Small intestine (tissue), 7 donors: Measurements from ENCODE around the gene CILP2. TPM values are rescaled to one million over a fixed set of nuclear protein-coding genes. Genes with fewer than 3 reads are reported as not detected.

ENCODE experiments used
- DNase-seq, 2 donors: peaks; one replicate each; pipeline versions ENCODE4 v3.0.0 to v3.0.0-alpha.2; 2013
- FAIRE-seq: peaks from 2 replicates; lab custom pipeline; 2012; peaks lifted over from hg19 to GRCh38; lab: Jason Lieb, UNC
- H3K27ac ChIP-seq, 3 donors: one replicate each; pipeline ENCODE4 v1.5.1; 2013; ENCODE audit warnings: low read length in 2 of 3, mild to moderate bottlenecking in 2 of 3, control low read depth in 1 of 3, inconsistent platforms in 1 of 3, low read depth in 1 of 3, moderate library complexity in 1 of 3
- H3K27me3 ChIP-seq, 3 donors: one replicate each; pipeline ENCODE4 v1.6.1; 2013; ENCODE audit warnings: low read length in 3 of 3, inconsistent platforms in 1 of 3; ENCODE audit not compliant: control insufficient read depth in 3 of 3, insufficient read depth in 3 of 3
- H3K36me3 ChIP-seq, 3 donors: one replicate each; pipeline ENCODE4 v1.6.1; 2013; ENCODE audit warnings: low read length in 3 of 3, inconsistent platforms in 1 of 3, low read depth in 1 of 3, mild to moderate bottlenecking in 1 of 3, moderate library complexity in 1 of 3; ENCODE audit not compliant: control insufficient read depth in 3 of 3, insufficient read depth in 2 of 3
- H3K4me1 ChIP-seq, 3 donors: one replicate each; pipeline ENCODE4 v1.6.1; 2013; ENCODE audit warnings: low read length in 2 of 3, inconsistent platforms in 1 of 3, low read depth in 1 of 3, mild to moderate bottlenecking in 1 of 3, moderate library complexity in 1 of 3; ENCODE audit not compliant: control insufficient read depth in 3 of 3, insufficient read depth in 2 of 3
- H3K4me3 ChIP-seq, 3 donors: one replicate each; pipeline ENCODE4 v1.5.1; 2013; ENCODE audit warnings: low read length in 3 of 3, control low read depth in 1 of 3, inconsistent platforms in 1 of 3, low read depth in 1 of 3, mild to moderate bottlenecking in 1 of 3, moderate library complexity in 1 of 3
- H3K9me3 ChIP-seq, 2 donors: one replicate each; pipeline ENCODE4 v1.6.1; 2013; ENCODE audit warnings: low read depth in 1 of 2, low read length in 1 of 2; ENCODE audit not compliant: control insufficient read depth in 2 of 2, insufficient read depth in 1 of 2
- WGBS, 3 donors: extraction: QIAGEN DNeasy Blood & Tissue Kit; methylation state at CpG; one replicate each; pipeline ENCODE4 v1.1.7; 2013; 5-methylcytosine and 5-hydroxymethylcytosine counted together
- polyA plus RNA-seq, 4 donors: library from polyadenylated mRNA; stranded (reverse) in 3 of 4; unstranded in 1 of 4; fragments of 200-250 nt in 3 of 4; fragments of 120-200 nt in 1 of 4; gene quantifications; one replicate each; pipeline versions ENCODE4 v1.2.1 to v1.2.3, GENCODE V29; 2013
- donor health status: healthy with polysubstance abuse.
- donor health status: control.
- donor health status: control.
- donor health status: Bipolar disorder and iron deficiency.
- donor health status: healthy.

CILP2 gene
- polyA plus RNA-seq, 4 donors, result 0.09 to 0.13 TPM; not detected in 2

- peaks cover 31 to 95% (median 31%) of the 10 kb centered on the region in 3 donors for H3K36me3 ChIP-seq
- no peak overlapping the region for H3K4me3 ChIP-seq
- no peak for FAIRE-seq
- no peaks in the 10 kb centered on the region for H3K27me3 ChIP-seq
- H3K27ac ChIP-seq, result no peak overlapping the region
- DNase-seq, result no peak
- 93 to 96% (median 95%) methylated on average over 30 of the region's 30 CpGs for WGBS, 3 donors
- H3K9me3 ChIP-seq, result no peaks in the 10 kb centered on the region
- no peaks in the 10 kb centered on the region for H3K4me1 ChIP-seq
Measured at GRCh38 chr19:19495614-19496603, 42.2 kb upstream of the CILP2 start.

- FAIRE-seq, result no peak
- WGBS, 3 donors, result 94 to 95% (median 95%) methylated on average over 31 to 33 of the region's 33 CpGs
- peaks cover 43 to 95% (median 43%) of the 10 kb centered on the region in 3 donors for H3K36me3 ChIP-seq
Measured at GRCh38 chr19:19498255-19498991, 39.6 kb upstream of the CILP2 start.

GRCh38 chr19:19499272-19499995 is 38.6 kb upstream of the CILP2 start:
- Histone ChIP-seq H3K4me1 (no peaks in the 10 kb centered on the region), H3K27me3 (no peaks in the 10 kb centered on the region), H3K36me3 (peaks cover 35 to 96% (median 40%) of the 10 kb centered on the region in 3 donors), H3K9me3 (no peaks in the 10 kb centered on the region), H3K27ac (no peak overlapping the region), H3K4me3 (no peak overlapping the region)
- WGBS, 3 donors, result 89 to 94% (median 93%) methylated on average over 18 of the region's 18 CpGs
- no peak for DNase-seq
- FAIRE-seq, result no peak

More at GRCh38 chr19:19498255-19498991, 39.6 kb upstream of the CILP2 start:
- H3K27ac ChIP-seq, result no peak overlapping the region
- DNase-seq, result no peak
- H3K27me3 ChIP-seq, result no peaks in the 10 kb centered on the region
- no peaks in the 10 kb centered on the region for H3K9me3 ChIP-seq
- no peaks in the 10 kb centered on the region for H3K4me1 ChIP-seq
- no peak overlapping the region for H3K4me3 ChIP-seq

GRCh38 chr19:19500975-19501644 is 37.0 kb upstream of the CILP2 start:
- FAIRE-seq (no peak), DNase-seq (no peak)
- 86 to 90% (median 88%) methylated on average over 33 to 34 of the region's 34 CpGs for WGBS, 3 donors
- Histone ChIP-seq H3K27ac (no peak overlapping the region), H3K36me3 (peaks cover 38 to 99% (median 45%) of the 10 kb centered on the region in 3 donors), H3K9me3 (no peaks in the 10 kb centered on the region), H3K4me3 (no peak overlapping the region), H3K27me3 (no peaks in the 10 kb centered on the region), H3K4me1 (no peaks in the 10 kb centered on the region)

- H3K27me3 ChIP-seq, result no peaks in the 10 kb centered on the region
- no peak overlapping the region for H3K27ac ChIP-seq
- no peak overlapping the region for H3K4me3 ChIP-seq
- peaks cover 39 to 98% (median 47%) of the 10 kb centered on the region in 3 donors for H3K36me3 ChIP-seq
- no peak for FAIRE-seq
- DNase-seq, result no peak
- no peaks in the 10 kb centered on the region for H3K4me1 ChIP-seq
- no peaks in the 10 kb centered on the region for H3K9me3 ChIP-seq
- 96 to 98% (median 96%) methylated on average over 26 of the region's 26 CpGs for WGBS, 3 donors
Measured at GRCh38 chr19:19501798-19502197, 36.3 kb upstream of the CILP2 start.

- FAIRE-seq, result no peak
- Histone ChIP-seq H3K4me3 (no peak overlapping the region), H3K36me3 (peaks cover 39 to 95% (median 49%) of the 10 kb centered on the region in 3 donors), H3K4me1 (no peaks in the 10 kb centered on the region), H3K27me3 (no peaks in the 10 kb centered on the region), H3K9me3 (no peaks in the 10 kb centered on the region), H3K27ac (no peak overlapping the region)
- no peak for DNase-seq
- WGBS, 3 donors, result 93 to 98% (median 96%) methylated on average over 19 of the region's 19 CpGs
Measured at GRCh38 chr19:19502281-19502680, 35.8 kb upstream of the CILP2 start.

- H3K4me1 ChIP-seq, result no peaks in the 10 kb centered on the region
- no peak overlapping the region for H3K4me3 ChIP-seq
- no peaks in the 10 kb centered on the region for H3K27me3 ChIP-seq
- H3K27ac ChIP-seq, result no peak overlapping the region
- DNase-seq, result no peak
- H3K36me3 ChIP-seq, result peaks cover 37 to 94% (median 52%) of the 10 kb centered on the region in 3 donors
- FAIRE-seq, result no peak
- WGBS, 3 donors, result 88 to 92% (median 92%) methylated on average over 18 of the region's 18 CpGs
- no peaks in the 10 kb centered on the region for H3K9me3 ChIP-seq
Measured at GRCh38 chr19:19502808-19503602, 35.1 kb upstream of the CILP2 start.
